Measurements from ENCODE around the gene GEMIN4.

DNA sequence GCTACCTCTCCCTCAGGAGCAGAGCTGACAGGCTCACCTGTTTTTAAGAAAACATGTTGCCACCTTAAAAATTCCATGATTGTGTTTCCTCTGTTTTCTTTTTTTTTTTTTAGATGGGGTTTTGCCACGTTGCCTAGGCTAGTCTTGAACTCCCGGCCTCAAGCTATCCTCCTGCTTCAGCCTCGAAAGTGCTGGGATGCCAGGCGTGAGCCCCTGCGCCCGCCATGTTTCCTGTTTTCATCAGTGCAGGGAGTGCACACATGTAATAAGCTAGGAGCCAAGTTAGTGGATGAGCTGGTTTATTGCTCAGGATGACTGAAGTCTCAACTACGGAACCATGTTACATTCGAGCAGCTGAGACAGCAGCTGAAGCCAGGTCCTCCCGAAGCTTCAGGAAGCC, 43.7 kb upstream of the GEMIN4 start:
- TF ChIP-seq CTCF (conservative IDR thresholded peaks at IDR 0.05; ENCODE audit: low read depth, low read length) (no peak), EZH2 (IDR thresholded peaks at IDR 0.05; ENCODE audit: low read length, unreplicated experiment) (no peak), EZH2phosphoT487 (IDR thresholded peaks at IDR 0.05; ENCODE audit: borderline replicate concordance, low read length) (no peak)

Measured in PC-3 (cell line).